ENCODE measurements around the gene HDAC4.

Gene HDAC4

GRCh38 chr2:239311132-239312040 lies 89.4 kb downstream of the HDAC4 start:
- no peak for DNase-seq (ENCODE audit: low read depth in 3 of 3, low spot score in 1 of 3)

DNA sequence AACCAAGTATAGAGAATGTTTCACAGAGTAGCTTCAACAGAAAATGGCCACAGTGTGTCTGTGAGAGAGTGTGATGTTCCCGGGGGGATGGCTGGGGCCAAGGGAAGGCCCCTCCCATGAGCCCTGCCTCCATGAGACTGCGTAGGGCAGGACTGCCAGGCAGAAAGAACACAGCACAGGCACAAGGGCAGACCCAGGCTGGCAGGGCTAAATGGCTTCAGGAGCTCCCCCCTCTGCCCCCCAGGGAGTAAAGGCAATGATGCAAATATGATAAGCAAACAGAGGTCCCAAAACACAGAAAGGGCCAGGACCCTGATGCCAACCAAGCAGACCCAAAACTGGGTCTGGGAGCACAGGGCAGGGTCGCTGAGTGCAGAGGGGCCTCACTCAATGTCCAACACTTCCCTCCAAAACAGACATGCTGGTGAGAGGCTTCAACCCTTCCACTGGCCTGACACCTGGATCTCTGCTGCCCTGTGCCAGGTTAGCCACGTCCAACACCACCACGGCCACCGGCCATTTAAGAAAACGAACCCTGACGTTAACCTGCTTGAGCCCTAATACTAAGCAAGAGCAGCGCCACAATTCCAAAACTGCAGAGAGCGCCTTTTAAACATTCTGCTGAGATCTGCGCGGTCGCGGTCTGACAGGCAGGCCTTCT lies 90.3 kb downstream of the HDAC4 start:
- DNase-seq (ENCODE audit: low read depth in 3 of 3, low spot score in 1 of 3), result no peak

DNA sequence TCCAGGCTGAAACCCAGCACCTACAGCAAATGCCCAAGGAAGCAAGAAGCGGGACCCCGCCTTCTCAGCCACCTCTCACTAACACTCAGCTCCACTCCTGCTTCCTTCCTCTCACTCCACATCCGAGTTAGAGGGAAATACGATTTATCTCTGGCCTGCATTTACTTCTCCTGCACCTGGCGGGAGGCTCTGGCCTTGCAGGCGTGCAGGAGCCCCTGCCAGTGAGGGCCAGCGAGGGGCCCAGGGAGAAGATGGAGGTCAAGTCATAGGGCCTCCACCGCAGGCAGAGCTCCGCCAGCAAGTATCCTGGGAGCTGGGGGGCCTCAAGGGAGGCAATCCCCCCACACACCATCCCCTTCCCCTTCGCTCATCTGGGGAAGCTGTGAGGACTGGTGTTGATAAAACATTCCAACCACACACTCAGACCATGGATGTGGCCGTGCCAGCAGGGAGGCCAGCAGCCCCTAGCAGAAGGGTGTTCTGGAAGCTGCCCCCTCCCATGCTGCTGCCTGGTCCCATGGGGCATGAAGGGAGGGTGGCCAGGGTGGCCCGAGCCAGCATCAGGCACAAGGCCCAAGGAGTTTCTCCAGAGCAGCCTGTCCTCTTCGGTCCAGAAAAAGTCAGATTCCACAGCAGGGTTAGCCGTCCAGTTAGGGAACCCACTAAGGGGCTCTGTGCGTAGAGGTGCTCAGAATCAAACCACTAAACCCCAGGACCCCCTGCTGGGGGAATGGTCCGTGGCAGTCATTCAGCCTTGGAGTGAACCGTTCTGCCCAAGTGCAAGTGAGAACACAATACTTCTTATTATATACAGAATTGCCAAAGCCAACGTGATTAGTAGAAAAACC lies 91.2 kb downstream of the HDAC4 start:
- DNase-seq (ENCODE audit: low read depth in 3 of 3, low spot score in 1 of 3), result no peak

DNA sequence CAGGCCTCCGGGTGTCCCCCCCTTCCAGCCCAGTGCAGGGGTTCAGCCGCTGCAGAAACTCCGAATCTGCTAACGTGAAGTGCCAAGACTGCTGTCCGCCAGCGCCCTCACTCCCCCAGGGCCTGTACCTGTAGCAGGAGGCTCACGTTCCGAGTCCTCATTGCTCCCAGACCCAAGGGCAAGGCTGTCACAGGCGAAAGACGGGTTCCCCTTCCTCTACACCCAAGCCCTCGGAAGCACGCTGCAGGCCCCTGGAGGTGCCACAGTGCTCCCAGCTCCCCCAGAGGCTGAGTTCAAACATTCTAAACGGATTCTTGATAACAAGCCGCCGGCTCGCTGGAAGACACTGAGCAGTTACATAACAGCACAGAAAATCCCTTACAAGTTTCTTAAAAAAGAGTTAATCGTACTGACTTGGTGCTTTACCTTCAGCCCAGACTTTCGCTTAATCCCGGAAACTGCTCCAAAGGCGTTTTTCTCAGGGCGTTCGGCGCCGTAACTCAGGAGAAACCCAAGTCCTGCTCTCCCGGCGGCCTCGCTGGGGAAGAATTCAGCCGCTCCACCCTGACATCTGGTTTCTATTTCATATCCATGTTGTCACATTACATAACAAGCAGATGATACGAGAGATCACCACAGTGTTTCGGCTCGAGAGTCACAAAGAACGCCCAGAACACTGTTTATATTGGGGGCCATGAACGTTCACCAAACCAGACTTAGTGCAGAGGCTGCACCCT lies 92.0 kb downstream of the HDAC4 start:
- no peak for DNase-seq (ENCODE audit: low read depth in 3 of 3, low spot score in 1 of 3)

- DNase-seq (ENCODE audit: low read depth in 3 of 3, low spot score in 1 of 3), result no peak
These were observed 92.8 kb downstream of the HDAC4 start for GRCh38 chr2:239307921-239308613.

DNA sequence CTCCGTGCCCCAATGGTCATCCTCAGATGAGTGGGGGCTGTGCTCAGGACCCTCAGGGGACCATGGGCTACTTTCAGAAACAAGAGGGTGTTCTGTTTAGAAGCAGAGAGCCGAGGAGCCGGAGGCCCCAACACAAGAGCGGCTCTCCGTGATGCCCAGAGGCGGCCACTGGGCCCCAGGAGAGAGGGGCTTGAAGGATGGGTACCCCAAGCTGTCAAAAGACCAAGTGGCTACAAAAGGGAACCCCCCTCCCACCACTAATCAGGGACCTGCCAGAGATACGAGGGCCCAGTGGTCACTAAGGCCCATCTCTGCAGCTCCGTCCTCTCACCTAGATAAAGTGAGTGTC lies 93.6 kb downstream of the HDAC4 start:
- DNase-seq (ENCODE audit: low read depth in 3 of 3, low spot score in 1 of 3), result no peak

DNA sequence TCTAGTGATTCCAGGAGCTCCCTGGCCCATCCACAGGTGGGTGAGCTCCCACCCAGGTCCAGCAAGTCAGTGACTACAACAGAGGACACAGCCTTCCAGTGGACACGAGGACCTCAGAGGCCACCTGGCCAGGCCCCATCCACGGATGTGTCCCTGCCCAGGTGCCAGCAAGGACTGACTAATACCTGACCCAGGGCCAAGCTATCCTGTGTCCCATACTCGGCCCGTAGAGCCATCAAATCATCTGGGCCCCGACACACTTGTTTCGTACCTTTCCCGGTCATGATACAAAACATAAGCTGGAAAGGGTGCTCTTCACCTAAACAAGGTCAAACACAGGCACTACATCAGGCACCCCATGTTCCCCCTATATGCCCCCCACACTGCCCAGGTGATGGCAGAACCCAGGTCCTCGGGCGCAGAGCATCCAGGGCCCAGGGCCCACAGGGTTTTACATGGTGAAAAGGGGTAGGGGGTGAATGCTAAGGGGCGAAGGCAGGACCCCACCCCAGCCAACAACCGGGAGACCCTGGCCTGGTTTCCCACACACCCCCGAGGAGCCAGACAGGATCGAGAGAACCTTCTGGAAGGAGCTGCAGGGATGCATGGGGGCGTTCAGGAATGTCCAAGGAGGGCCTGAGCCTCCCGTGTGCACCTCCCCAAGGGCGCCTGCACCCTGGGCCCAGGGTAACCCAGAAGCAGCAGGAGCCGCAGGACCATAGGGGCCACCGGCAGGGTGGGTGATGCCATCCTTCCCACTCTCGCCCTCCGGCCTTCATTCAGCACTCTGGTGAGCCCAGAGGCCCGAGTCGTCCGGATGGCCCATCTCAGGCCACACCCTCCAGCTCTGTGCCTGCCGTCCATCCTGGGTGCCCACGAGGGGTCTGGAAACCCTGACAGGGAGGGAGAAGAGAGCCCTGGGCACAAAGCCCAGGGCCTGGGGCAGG lies 94.3 kb downstream of the HDAC4 start:
- DNase-seq (ENCODE audit: low read depth in 3 of 3, low spot score in 1 of 3), result no peak

GRCh38 chr2:239305771-239306170 lies 95.0 kb downstream of the HDAC4 start:
- no peak for DNase-seq (ENCODE audit: low read depth in 3 of 3, low spot score in 1 of 3)

DNA sequence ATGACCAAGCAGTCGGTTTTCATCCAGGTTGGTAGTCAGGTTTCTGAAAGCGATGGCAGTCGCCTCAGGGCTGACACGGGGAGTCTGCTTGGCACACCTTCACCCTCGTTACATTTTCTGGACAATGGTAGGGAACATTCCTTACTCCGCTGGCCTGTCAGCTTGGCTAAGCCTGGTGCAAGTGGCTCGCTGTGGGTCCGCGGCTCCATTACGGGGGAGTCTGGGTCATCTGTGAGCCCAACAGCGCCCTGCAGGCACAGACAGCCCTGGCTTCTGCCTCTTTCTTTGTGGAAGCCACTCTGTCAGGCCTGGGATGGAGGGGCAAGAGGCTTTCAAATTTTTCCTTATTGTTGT lies 95.6 kb downstream of the HDAC4 start:
- no peak for DNase-seq (ENCODE audit: low read depth in 3 of 3, low spot score in 1 of 3)

GRCh38 chr2:239304533-239305221 lies 96.1 kb downstream of the HDAC4 start:
- DNase-seq (ENCODE audit: low read depth in 3 of 3, low spot score in 1 of 3), result no peak

- DNase-seq (ENCODE audit: low read depth in 3 of 3, low spot score in 1 of 3), result no peak
These were observed 96.9 kb downstream of the HDAC4 start for GRCh38 chr2:239303711-239304532.

DNA sequence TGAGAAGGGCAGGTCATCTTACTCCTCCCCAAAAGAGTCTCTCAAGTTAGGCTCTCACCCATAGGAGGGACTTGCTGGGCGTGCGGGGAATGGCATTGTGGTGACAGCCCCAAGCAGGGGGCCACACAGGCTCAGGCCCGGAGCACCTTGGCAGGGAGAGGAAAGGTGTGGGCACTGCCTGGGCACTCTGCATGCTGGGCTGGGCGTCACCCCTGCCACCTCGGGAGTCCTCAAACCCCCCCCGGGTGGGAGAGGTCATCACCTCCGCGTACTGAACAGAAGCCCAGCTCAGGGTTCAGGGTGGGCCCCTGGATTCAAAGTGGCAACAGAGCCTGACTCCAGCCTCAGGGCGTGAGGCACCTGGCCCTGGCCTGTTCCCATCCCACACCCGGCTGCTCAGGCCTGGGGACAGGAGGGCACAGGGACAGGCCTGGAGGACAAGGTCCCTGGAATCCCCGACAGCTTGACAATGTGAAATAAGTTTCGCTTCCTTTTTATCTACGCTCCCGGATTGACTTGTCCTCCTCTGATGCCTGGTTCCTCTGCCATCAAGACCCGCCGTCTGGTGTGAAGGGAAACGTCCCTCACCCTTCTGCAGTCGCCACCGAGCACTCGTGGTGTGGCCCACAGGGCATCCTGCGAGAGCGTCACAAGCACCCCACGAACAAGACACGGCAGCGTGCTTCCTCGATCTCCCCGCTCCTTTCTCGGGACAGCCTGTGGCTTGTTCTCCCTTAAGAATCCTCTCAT lies 97.8 kb downstream of the HDAC4 start:
- DNase-seq (ENCODE audit: low read depth in 3 of 3, low spot score in 1 of 3), result no peak

DNA sequence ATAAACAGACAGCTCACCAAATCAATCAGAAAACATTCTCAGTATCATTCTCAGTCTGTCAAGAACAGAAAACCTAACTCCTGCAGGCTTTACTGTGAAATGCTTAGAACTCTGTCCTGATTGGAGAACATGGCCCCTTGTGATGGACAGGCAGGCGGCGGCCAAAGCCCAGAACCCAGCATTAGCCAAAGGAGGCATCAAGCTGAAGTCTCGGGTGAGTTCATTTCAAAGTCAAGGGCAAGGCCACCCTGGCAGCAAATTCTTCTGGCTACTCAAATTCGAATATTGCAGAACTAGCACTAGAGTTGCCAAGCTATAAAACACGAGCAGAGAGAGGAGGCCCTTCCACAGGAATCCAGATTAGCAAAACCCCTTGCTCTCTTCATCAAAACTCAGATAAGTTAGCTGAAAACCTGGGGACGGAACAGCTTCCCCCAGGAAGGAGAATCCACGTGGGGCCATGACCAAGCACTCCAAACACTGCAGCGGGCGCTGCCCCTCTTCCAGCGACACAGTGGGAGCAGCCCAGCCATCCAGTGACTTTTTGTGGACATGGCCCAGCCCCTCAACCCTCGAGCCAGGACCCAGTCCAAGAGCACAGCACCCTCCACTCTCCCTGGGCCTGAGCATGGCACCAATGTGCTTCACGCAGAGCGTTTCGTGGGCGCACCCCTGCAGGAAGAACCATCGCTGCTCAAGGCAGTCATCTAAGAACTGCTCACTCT lies 98.6 kb downstream of the HDAC4 start:
- no peak for DNase-seq (ENCODE audit: low read depth in 3 of 3, low spot score in 1 of 3)

- no peak for DNase-seq (ENCODE audit: low read depth in 3 of 3, low spot score in 1 of 3)
These were observed 99.7 kb downstream of the HDAC4 start for GRCh38 chr2:239300871-239301735.

- DNase-seq (ENCODE audit: low read depth in 3 of 3, low spot score in 1 of 3), result no peak
These were observed 100.6 kb downstream of the HDAC4 start for GRCh38 chr2:239300242-239300641.
